Urinary bladder (tissue), 4 donors: Measurements from ENCODE around the gene LANCL2. TPM values are rescaled to one million over a fixed set of nuclear protein-coding genes. Genes with fewer than 3 reads are reported as not detected.

ENCODE experiments used
- DNase-seq: peaks from one replicate; pipeline ENCODE4 v3.0.0-alpha.2; 2015; ENCODE audit errors: extremely low spot score
- H3K27ac ChIP-seq: one replicate; pipeline ENCODE4 v1.5.1; 2013; ENCODE audit warnings: low read depth, mild to moderate bottlenecking, moderate library complexity
- H3K36me3 ChIP-seq: one replicate; pipeline ENCODE4 v1.6.1; 2013; ENCODE audit warnings: mild to moderate bottlenecking, moderate library complexity; ENCODE audit not compliant: insufficient read depth
- H3K4me1 ChIP-seq: one replicate; pipeline ENCODE4 v1.6.1; 2013; ENCODE audit warnings: mild to moderate bottlenecking, moderate library complexity; ENCODE audit not compliant: insufficient read depth
- H3K4me3 ChIP-seq: one replicate; pipeline ENCODE4 v1.5.1; 2013; ENCODE audit warnings: low read depth, low read length
- WGBS: extraction: QIAGEN DNeasy Blood & Tissue Kit; methylation state at CpG from one replicate; pipeline ENCODE4 v1.1.7; 2013; 5-methylcytosine and 5-hydroxymethylcytosine counted together
- polyA plus RNA-seq: library from polyadenylated mRNA; stranded (reverse); fragments of 200-250 nt; gene quantifications from one replicate; pipeline ENCODE4 v1.2.3, GENCODE V29; 2013
- total RNA-seq: library from RNA; depleted of rRNA; stranded (reverse); fragments of >200 nt; gene quantifications from one replicate; pipeline ENCODE4 v1.2.3, GENCODE V29; 2014
- donor health status: healthy with polysubstance abuse.
- donor health status: healthy.

Gene LANCL2
- total and polyA plus RNA-seq, 2 donors, result 7.5 to 13.2 TPM

DNA sequence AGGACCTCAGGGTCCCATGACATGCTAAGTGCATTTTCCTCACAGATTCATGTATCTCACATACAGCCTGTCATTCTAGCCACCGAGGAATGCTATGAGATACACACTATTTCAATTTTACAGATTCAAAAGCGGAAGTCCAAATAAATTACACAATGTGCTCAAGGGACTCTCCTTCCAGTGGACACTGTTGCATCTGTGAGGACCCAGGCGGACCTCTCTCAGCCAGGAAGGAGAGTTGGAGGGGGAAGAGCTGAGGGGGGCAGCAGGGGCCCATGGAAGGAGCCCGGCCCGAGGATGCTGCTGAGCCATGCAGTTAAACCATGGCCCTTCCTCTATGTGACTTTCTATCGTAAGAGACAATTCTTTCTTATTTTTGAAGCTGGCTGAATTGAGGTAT is 113.6 kb downstream of the LANCL2 start:
- no peak for DNase-seq
- WGBS, result 69% methylated on average over 6 of the region's 6 CpGs
- H3K27ac ChIP-seq, result no peak overlapping the region
- no peaks in the 10 kb centered on the region for H3K36me3 ChIP-seq
- no peak overlapping the region for H3K4me3 ChIP-seq
- H3K4me1 ChIP-seq, result no peaks in the 10 kb centered on the region

DNA sequence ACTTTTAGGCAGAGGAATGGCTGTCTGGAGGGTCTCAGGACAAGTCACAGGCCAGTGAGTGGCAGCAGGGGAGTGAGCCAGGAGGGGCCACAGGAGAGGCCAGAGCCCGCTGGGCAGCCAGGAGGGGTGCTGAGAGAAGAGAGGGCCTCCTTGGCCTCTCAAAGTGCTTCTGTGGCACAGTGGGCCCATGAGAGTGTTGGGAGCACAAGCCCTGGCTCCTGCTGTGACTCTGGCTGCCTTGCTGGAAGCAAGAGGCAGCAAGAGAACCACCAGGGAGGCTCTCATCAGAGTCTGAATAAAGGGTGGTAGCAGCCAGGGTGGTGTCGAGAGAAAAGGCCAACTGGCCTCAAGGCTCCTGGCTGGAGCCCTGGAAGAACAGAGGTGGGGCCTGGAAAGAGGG is 116.0 kb downstream of the LANCL2 start:
- H3K4me3 ChIP-seq, result no peak overlapping the region
- 88% methylated on average over 2 of the region's 2 CpGs for WGBS

DNA sequence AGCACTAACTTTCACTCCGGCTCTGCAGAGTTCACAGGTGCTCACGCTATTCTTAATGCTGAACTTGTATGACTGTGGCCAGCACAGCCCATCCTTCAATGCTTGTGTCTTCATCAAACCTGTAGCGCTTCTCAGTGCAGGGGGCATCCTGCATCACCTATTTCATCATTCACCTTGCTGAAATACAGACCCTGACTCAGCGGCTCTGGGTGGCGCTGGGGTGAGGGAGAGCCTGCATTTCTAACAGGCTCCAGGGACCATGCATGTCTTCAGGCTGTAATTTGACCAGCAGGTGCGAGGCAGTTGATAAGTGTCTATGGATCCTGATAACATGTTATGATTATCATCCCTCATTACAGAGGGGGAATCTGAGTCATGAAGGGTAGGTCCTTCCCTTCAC is 117.9 kb downstream of the LANCL2 start:
- H3K4me3 ChIP-seq, result no peak overlapping the region
- 97% methylated on average over 6 of the region's 6 CpGs for WGBS
- no peaks in the 10 kb centered on the region for H3K36me3 ChIP-seq
- H3K4me1 ChIP-seq, result no peaks in the 10 kb centered on the region
- H3K27ac ChIP-seq, result no peak overlapping the region
- no peak for DNase-seq

More for the DNA sequence above, 116.0 kb downstream of the LANCL2 start:
- Histone ChIP-seq H3K4me1 (no peaks in the 10 kb centered on the region), H3K27ac (no peak overlapping the region), H3K36me3 (no peaks in the 10 kb centered on the region)
- no peak for DNase-seq

Other genes with a start within 250 kb of the LANCL2 start
- gene VOPP1, start 207.2 kb downstream of the LANCL2 start, total RNA-seq, result 34.1 TPM
- gene VOPP1, start 207.2 kb downstream of the LANCL2 start, polyA plus RNA-seq, result 26.8 TPM